SU-DHL-6 (cell line): ENCODE data around the gene KDM5B.

Experiments
- EZH2phosphoT487 ChIP-seq: fragments of 200-600 bp; sonication (generic), shearing (Covaris generic); conservative IDR thresholded peaks from 2 replicates; pipeline ENCODE4 v1.6.1; 2018; ENCODE audit warnings: mild to moderate bottlenecking, antibody characterized with exemption, low read length, moderate library complexity, mixed read lengths
- TF ChIP-seq, protein P1 (sequence below): fragments of 200-600 bp; sonication (generic); IDR thresholded peaks from one replicate; pipeline ENCODE4 v1.5.1; 2017; ENCODE audit warnings: antibody characterized with exemption, mild to moderate bottlenecking, low read length, moderate library complexity; ENCODE audit not compliant: insufficient read depth, poor library complexity, severe bottlenecking

GRCh38 chr1:202708456-202709275 is 99.6 kb downstream of the KDM5B start:
- TF ChIP-seq, protein P1, sequence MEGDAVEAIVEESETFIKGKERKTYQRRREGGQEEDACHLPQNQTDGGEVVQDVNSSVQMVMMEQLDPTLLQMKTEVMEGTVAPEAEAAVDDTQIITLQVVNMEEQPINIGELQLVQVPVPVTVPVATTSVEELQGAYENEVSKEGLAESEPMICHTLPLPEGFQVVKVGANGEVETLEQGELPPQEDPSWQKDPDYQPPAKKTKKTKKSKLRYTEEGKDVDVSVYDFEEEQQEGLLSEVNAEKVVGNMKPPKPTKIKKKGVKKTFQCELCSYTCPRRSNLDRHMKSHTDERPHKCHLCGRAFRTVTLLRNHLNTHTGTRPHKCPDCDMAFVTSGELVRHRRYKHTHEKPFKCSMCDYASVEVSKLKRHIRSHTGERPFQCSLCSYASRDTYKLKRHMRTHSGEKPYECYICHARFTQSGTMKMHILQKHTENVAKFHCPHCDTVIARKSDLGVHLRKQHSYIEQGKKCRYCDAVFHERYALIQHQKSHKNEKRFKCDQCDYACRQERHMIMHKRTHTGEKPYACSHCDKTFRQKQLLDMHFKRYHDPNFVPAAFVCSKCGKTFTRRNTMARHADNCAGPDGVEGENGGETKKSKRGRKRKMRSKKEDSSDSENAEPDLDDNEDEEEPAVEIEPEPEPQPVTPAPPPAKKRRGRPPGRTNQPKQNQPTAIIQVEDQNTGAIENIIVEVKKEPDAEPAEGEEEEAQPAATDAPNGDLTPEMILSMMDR = no peak
- TF ChIP-seq EZH2phosphoT487 = no peak
